NB4 (cell line): ENCODE results near the gene SLC1A5.
"Not testable (repeated sequence)": the region's sequence is repeated elsewhere in the genome, so short reads cannot be mapped to it uniquely, and the experiment has no call there.

Source experiments
- MYC ChIP-seq: IDR thresholded peaks from 2 replicates; pipeline ENCODE4 v1.6.1; 2011; ENCODE audit warnings: low read depth, low read length
- POLR2A ChIP-seq: IDR thresholded peaks from 2 replicates; pipeline ENCODE4 v1.6.1; 2011; ENCODE audit warnings: mild to moderate bottlenecking; ENCODE audit not compliant: insufficient read length; ENCODE audit errors: extremely low read depth
- TF ChIP-seq, protein P1 (sequence below): IDR thresholded peaks from one replicate; pipeline ENCODE4 v1.5.1; 2012; ENCODE audit warnings: low read depth, low read length
- TF ChIP-seq, protein P2 (sequence below): IDR thresholded peaks from 2 replicates; pipeline ENCODE4 v1.6.1; 2011; ENCODE audit warnings: low read depth, low read length

DNA sequence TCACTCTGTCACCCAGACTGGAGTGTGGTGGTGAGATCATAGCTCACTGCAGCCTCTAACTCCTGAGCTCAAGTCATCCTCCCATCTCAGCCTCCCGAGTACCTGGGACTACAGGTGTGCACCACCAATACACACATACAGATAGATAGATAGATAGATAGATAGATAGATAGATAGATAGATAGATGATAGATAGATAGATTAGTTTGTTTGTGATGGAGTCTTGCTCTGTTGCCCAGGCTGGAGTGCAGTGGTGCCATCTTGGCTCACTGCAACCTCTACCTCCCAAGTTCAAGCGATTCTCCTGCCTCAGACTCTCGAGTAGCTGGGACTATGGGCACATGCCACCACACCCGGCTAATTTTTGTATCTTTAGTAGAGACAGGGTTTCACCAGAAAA is 16.0 kb upstream of the SLC1A5 start:
- TF ChIP-seq, protein P1, sequence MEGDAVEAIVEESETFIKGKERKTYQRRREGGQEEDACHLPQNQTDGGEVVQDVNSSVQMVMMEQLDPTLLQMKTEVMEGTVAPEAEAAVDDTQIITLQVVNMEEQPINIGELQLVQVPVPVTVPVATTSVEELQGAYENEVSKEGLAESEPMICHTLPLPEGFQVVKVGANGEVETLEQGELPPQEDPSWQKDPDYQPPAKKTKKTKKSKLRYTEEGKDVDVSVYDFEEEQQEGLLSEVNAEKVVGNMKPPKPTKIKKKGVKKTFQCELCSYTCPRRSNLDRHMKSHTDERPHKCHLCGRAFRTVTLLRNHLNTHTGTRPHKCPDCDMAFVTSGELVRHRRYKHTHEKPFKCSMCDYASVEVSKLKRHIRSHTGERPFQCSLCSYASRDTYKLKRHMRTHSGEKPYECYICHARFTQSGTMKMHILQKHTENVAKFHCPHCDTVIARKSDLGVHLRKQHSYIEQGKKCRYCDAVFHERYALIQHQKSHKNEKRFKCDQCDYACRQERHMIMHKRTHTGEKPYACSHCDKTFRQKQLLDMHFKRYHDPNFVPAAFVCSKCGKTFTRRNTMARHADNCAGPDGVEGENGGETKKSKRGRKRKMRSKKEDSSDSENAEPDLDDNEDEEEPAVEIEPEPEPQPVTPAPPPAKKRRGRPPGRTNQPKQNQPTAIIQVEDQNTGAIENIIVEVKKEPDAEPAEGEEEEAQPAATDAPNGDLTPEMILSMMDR = not testable (repeated sequence)
- not testable (repeated sequence) for TF ChIP-seq POLR2A, MYC
- TF ChIP-seq, protein P2, sequence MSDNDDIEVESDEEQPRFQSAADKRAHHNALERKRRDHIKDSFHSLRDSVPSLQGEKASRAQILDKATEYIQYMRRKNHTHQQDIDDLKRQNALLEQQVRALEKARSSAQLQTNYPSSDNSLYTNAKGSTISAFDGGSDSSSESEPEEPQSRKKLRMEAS = not testable (repeated sequence)
